A549 (cell line): ENCODE results near the gene HOXD12. TPM values are rescaled to one million over a fixed set of nuclear protein-coding genes. Genes with fewer than 3 reads are reported as not detected.

ENCODE experiments used
- ATAC-seq, 2 experiments: fragments of 200-7000 bp in 1 of 2; fragments of >200 bp in 1 of 2; cut with Nextera tagmentation in 1 of 2; cut with Tn5 transposase in 1 of 2; 3 replicates each; pipeline versions ENCODE4 v1.8.0 to v1.9.1; 2018 to 2020; ENCODE audit warnings: mild to moderate bottlenecking in 1 of 2, moderate library complexity in 1 of 2
- CTCF ChIA-PET: fragments of 300-600 bp; sonication (Branson Sonifier 250); formaldehyde crosslinking; extraction: SDS; loops from one replicate; lab custom pipeline; 2021; ENCODE audit warnings: antibody characterized with exemption, inconsistent platforms; lab: Yijun Ruan, JAX
- POLR2A ChIA-PET: fragments of 350-600 bp; formaldehyde crosslinking; extraction: SDS; loops from one replicate; lab custom pipeline; 2021; ENCODE audit warnings: antibody characterized with exemption, inconsistent platforms; lab: Yijun Ruan, JAX
- DNase-seq, 2 experiments: peaks; one replicate each; pipeline versions ENCODE4 v3.0.0 to v3.0.0-alpha.2; 2011 to 2016; ENCODE audit warnings: low read depth in 1 of 2, low spot score in 1 of 2
- FAIRE-seq: peaks from 2 replicates; lab custom pipeline; 2011; peaks lifted over from hg19 to GRCh38; lab: Jason Lieb, UNC
- H3K27ac ChIP-seq, 2 experiments: fragments of >200 bp; sonication (Bioruptor Twin); formaldehyde crosslinking; 3 replicates each; pipeline ENCODE4 v1.5.1; 2016 to 2017
- H3K4me1 ChIP-seq: fragments of >200 bp; sonication (Bioruptor Twin); formaldehyde crosslinking; 3 replicates; pipeline ENCODE4 v1.6.1; 2016
- H3K4me2 ChIP-seq: fragments of >200 bp; sonication (Bioruptor Twin); formaldehyde crosslinking; 3 replicates; pipeline ENCODE4 v1.6.1; 2016
- H3K4me3 ChIP-seq: fragments of >200 bp; sonication (Bioruptor Twin); formaldehyde crosslinking; 3 replicates; pipeline ENCODE4 v1.5.1; 2016
- H3K9me3 ChIP-seq: fragments of >200 bp; sonication (Bioruptor Twin); formaldehyde crosslinking; 3 replicates; pipeline ENCODE4 v1.6.1; 2016
- FOXS1 ChIP-seq: fragments of 250-450 bp; sonication (Bioruptor Pico); IDR thresholded peaks from 2 replicates; pipeline ENCODE4 v1.5.0; 2020; ENCODE audit warnings: mild to moderate bottlenecking, moderate library complexity
- HOXA7 ChIP-seq: fragments of 250-450 bp; sonication (Bioruptor Pico); IDR thresholded peaks from 2 replicates; pipeline ENCODE4 v1.5.0; 2020; ENCODE audit warnings: mild to moderate bottlenecking, moderate library complexity
- HOXB13 ChIP-seq: fragments of 250-450 bp; sonication (Bioruptor Pico); IDR thresholded peaks from 2 replicates; pipeline ENCODE4 v1.5.0; 2020; ENCODE audit warnings: low read depth, mild to moderate bottlenecking, moderate library complexity
- JUNB ChIP-seq: fragments of >200 bp; sonication (Bioruptor Twin); formaldehyde crosslinking; IDR thresholded peaks from 2 replicates; pipeline ENCODE4 v1.6.1; 2016
- KDM1A ChIP-seq: fragments of 200-600 bp; sonication (generic); IDR thresholded peaks from 2 replicates; pipeline ENCODE4 v1.6.1; 2016; ENCODE audit warnings: low read depth, mild to moderate bottlenecking
- MAFK ChIP-seq: fragments of 450-650 bp; IDR thresholded peaks from 2 replicates; pipeline ENCODE4 v1.6.1; 2014; ENCODE audit not compliant: partially characterized antibody
- MAZ ChIP-seq: fragments of 150-350 bp; IDR thresholded peaks from 2 replicates; pipeline ENCODE4 v1.6.1; 2014; ENCODE audit warnings: antibody characterized with exemption, low read depth, low read length, borderline replicate concordance
- MYC ChIP-seq: IDR thresholded peaks from 2 replicates; pipeline ENCODE4 v1.6.1; 2012; ENCODE audit warnings: mild to moderate bottlenecking, inconsistent platforms, low read length, improper control_type of control experiment, borderline replicate concordance
- NFE2L2 ChIP-seq: fragments of 150-350 bp; conservative IDR thresholded peaks from 2 replicates; pipeline ENCODE4 v1.6.1; 2014; ENCODE audit warnings: low read length
- PHF8 ChIP-seq: fragments of 200-600 bp; sonication (generic); IDR thresholded peaks from 2 replicates; pipeline ENCODE4 v1.6.1; 2016; ENCODE audit warnings: low read depth, mild to moderate bottlenecking, antibody characterized with exemption, moderate library complexity, borderline replicate concordance
- ZC3H11A ChIP-seq: fragments of 450-650 bp; IDR thresholded peaks from 2 replicates; pipeline ENCODE4 v1.6.1; 2014; ENCODE audit warnings: antibody characterized with exemption, mild to moderate bottlenecking
- WGBS: methylation state at CpG from one replicate; pipeline ENCODE4 v1.1.6; 2017; ENCODE audit errors: missing lambda C conversion rate; 5-methylcytosine and 5-hydroxymethylcytosine counted together
- polyA plus RNA-seq, 4 experiments: library from polyadenylated mRNA; depleted of rRNA in 3 of 4; stranded (reverse); fragments of >200 nt; fragmentation: RNase III in 1 of 4; extraction: RNeasy Plus Mini Kit Qiagen cat#74134 plus additional on column Dnase treatment in 1 of 4; gene quantifications; 2 replicates in 3 of 4; 3 replicates in 1 of 4; pipeline ENCODE4 v1.2.3, GENCODE V29; 2011 to 2017
- TF ChIP-seq, protein P1 (sequence below): fragments of 450-650 bp; IDR thresholded peaks from 2 replicates; pipeline ENCODE4 v1.6.1; 2014; ENCODE audit warnings: antibody characterized with exemption
- TF ChIP-seq, protein P2 (sequence below): fragments of 150-350 bp; IDR thresholded peaks from 2 replicates; pipeline ENCODE4 v1.6.1; 2014; ENCODE audit warnings: low read depth, mild to moderate bottlenecking, low read length
- TF ChIP-seq, protein P3 (sequence below): fragments of >200 bp; sonication (Bioruptor Twin); formaldehyde crosslinking; IDR thresholded peaks from 2 replicates; pipeline ENCODE4 v1.6.1; 2016
- TF ChIP-seq, protein P4 (sequence below): fragments of 200-600 bp; sonication (generic); IDR thresholded peaks from 2 replicates; pipeline ENCODE4 v1.6.1; 2016; ENCODE audit warnings: antibody characterized with exemption, mild to moderate bottlenecking, moderate library complexity

Gene HOXD12
- polyA plus RNA-seq, 2 of the 4 experiments (the other 2 are of a cell fraction) = not detected

DNA sequence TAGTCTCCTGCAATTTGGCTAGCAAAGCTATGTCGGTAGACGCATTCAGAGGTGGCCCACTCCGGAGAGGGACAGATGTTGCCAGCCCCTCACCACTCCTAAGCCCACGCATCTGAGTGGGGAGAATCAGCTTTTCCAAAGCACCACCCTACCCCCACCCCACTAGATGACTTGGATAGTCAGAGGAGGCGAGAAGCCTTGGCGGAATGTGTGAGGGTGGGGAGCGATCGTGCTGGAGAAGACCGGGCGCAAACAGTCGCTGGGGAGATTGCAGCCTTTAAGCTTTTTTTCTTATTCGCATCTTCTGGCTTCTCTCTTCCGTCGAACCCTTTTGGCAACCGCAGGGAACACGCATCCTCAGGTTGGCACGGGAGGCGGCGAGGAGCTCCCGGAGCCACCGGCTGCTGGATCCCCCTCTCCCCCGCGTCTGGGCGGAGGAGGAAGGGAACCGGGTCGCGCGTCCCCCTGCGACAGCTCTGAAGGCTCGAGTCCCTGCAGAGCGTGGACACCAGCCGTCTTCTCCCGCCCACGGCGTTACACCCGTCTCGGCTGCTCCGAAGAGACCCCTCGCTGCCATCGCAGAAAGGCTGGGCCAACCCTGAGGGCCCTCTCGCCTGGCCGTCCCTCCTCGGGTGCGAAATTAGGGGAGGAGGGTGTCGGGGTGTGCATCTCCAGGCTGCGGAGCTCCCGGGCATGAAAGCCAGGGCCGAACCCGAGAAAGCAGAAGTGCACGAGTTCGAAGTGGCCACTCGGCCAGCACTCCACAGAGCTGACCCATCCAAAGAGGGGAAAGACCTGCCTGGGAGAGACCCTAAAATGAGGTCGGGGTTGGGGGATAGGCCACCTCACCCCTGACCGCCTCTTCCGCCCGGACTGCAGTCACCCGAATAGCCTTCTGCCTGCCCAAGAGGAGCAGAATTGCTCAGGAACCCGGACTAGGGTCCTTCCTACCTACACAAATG, 28.0 kb upstream of the HOXD12 start:
- ChIA-PET CTCF (interaction anchor here (0.6 to 1.2 kb wide), 4 partner anchors 8 to 1690 kb away, joined by 3 to 10 read pairs (median 4); no protein-coding TSS in a partner anchor), POLR2A (no interaction called here)
- no peak overlapping the region for H3K4me2 ChIP-seq
- FAIRE-seq (no peak), DNase-seq (no peak), ATAC-seq (no peak)
- 71% methylated on average over 36 of the region's 58 CpGs for WGBS
- no peak overlapping the region for H3K27ac ChIP-seq
- TF ChIP-seq KDM1A (no peak), MAZ (no peak), NFE2L2 (no peak)
- H3K9me3 ChIP-seq = no peaks in the 10 kb centered on the region
- no peaks in the 10 kb centered on the region for H3K4me1 ChIP-seq
- no peak overlapping the region for H3K4me3 ChIP-seq

DNA sequence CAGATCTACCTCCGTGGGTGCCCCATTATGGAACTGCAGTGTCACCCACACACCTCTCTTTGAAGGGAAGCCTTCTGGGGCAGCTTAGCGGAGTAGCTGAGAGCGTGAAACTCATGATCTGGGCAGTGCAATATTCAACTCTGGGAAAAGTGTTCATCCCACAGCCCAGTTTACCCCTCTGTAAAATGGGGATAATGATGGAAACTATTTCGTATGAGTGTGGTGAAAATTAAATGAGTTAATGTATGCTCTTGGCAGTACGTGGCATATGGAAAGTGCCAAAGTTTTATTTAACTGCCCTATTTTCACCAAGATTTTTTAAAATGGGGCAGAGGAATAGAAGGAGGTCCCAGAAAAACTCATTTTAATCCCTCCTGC, 27.3 kb upstream of the HOXD12 start:
- Histone ChIP-seq H3K4me1 (no peaks in the 10 kb centered on the region), H3K4me2 (no peak overlapping the region), H3K27ac (no peak overlapping the region), H3K9me3 (no peaks in the 10 kb centered on the region), H3K4me3 (no peak overlapping the region)
- 52% methylated on average over 5 of the region's 5 CpGs for WGBS
- ChIA-PET CTCF (interaction anchor here (0.7 kb wide), 1 partner anchor 714 kb away, joined by 4 read pairs; no protein-coding TSS in a partner anchor), POLR2A (no interaction called here)
- DNase-seq (no peak), ATAC-seq (no peak), FAIRE-seq (no peak)
- TF ChIP-seq FOXS1 (CRISPR knock-in tag) = no peak
- no peak for TF ChIP-seq ZC3H11A
- TF ChIP-seq MYC = no peak
- TF ChIP-seq, protein P1, sequence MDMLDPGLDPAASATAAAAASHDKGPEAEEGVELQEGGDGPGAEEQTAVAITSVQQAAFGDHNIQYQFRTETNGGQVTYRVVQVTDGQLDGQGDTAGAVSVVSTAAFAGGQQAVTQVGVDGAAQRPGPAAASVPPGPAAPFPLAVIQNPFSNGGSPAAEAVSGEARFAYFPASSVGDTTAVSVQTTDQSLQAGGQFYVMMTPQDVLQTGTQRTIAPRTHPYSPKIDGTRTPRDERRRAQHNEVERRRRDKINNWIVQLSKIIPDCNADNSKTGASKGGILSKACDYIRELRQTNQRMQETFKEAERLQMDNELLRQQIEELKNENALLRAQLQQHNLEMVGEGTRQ = no peak
- TF ChIP-seq PHF8 = no peak
- TF ChIP-seq, all 56 proteins: peak for 0

DNA sequence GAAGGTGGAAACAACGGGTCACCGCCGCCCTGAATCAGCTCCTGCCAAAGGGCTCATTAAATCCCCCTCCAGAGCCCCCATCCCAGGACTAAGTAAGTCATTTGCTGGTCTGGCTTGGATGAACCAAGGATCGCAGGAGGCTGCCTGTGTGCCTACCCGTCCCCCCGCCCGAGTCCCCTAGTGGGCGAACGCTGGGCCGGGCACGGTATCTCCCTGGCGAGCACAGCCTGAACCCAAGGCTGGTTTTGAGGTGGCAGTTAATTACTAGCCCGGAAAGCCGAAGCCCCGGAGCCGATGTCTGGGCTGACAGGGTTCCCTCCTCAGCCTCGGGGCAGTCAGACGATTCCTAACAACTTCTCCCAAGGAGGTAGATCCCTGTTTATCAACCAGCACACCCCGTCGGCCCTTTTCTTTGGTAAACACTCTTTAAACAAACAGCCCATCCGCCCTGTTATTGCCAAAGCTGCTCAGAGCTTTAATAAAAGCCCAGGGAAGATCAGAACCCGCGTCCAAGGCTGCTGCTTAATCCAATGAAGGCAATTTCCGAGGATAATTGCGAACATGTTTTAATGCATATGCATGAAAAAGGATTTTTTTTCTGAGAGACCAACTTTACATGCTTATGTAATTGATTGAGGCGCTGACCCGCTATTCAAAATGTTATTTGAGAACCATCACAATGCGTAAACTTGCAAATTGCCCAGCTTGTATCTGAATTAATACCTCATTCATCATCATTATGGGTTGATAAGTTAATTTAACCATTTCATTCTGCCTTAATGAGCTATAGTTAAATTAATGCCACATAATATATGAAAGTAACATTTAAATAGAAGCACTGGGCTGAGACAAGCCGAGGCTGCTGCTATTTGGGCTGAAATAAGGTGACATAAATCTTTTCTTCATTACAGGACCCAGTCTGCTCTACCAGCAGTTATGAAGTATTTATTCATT, 26.4 kb upstream of the HOXD12 start:
- no peak overlapping the region for H3K27ac ChIP-seq
- no peaks in the 10 kb centered on the region for H3K9me3 ChIP-seq
- DNase-seq = no peak
- no peaks in the 10 kb centered on the region for H3K4me1 ChIP-seq
- 44% methylated on average over 29 of the region's 29 CpGs for WGBS
- no peak for FAIRE-seq
- POLR2A ChIA-PET = no interaction called here
- TF ChIP-seq HOXB13 = no peak
- TF ChIP-seq, protein P2, sequence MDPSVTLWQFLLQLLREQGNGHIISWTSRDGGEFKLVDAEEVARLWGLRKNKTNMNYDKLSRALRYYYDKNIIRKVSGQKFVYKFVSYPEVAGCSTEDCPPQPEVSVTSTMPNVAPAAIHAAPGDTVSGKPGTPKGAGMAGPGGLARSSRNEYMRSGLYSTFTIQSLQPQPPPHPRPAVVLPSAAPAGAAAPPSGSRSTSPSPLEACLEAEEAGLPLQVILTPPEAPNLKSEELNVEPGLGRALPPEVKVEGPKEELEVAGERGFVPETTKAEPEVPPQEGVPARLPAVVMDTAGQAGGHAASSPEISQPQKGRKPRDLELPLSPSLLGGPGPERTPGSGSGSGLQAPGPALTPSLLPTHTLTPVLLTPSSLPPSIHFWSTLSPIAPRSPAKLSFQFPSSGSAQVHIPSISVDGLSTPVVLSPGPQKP = no peak
- TF ChIP-seq, protein P3, sequence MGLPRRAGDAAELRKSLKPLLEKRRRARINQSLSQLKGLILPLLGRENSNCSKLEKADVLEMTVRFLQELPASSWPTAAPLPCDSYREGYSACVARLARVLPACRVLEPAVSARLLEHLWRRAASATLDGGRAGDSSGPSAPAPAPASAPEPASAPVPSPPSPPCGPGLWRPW = no peak
- no peak for TF ChIP-seq HOXA7 (CRISPR knock-in tag)
- no peak for TF ChIP-seq MAFK
- TF ChIP-seq JUNB = no peak
- TF ChIP-seq, protein P4, sequence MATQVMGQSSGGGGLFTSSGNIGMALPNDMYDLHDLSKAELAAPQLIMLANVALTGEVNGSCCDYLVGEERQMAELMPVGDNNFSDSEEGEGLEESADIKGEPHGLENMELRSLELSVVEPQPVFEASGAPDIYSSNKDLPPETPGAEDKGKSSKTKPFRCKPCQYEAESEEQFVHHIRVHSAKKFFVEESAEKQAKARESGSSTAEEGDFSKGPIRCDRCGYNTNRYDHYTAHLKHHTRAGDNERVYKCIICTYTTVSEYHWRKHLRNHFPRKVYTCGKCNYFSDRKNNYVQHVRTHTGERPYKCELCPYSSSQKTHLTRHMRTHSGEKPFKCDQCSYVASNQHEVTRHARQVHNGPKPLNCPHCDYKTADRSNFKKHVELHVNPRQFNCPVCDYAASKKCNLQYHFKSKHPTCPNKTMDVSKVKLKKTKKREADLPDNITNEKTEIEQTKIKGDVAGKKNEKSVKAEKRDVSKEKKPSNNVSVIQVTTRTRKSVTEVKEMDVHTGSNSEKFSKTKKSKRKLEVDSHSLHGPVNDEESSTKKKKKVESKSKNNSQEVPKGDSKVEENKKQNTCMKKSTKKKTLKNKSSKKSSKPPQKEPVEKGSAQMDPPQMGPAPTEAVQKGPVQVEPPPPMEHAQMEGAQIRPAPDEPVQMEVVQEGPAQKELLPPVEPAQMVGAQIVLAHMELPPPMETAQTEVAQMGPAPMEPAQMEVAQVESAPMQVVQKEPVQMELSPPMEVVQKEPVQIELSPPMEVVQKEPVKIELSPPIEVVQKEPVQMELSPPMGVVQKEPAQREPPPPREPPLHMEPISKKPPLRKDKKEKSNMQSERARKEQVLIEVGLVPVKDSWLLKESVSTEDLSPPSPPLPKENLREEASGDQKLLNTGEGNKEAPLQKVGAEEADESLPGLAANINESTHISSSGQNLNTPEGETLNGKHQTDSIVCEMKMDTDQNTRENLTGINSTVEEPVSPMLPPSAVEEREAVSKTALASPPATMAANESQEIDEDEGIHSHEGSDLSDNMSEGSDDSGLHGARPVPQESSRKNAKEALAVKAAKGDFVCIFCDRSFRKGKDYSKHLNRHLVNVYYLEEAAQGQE = no peak
- H3K4me3 ChIP-seq = no peak overlapping the region
- CTCF ChIA-PET = interaction anchor here (0.6 to 1.3 kb wide), 3 partner anchors 61 to 706 kb away, joined by 3 to 4 read pairs (median 3); no protein-coding TSS in a partner anchor
- peak in 1 of 2 experiments; percentile 38; a peak in 3 of 6 replicates for ATAC-seq
- H3K4me2 ChIP-seq = no peak overlapping the region
